HepG2 (cell line): Measurements from ENCODE around the gene PA2G4.

Source experiments
- BHLHE40 ChIP-seq: IDR thresholded peaks from 2 replicates; pipeline ENCODE4 v1.6.1; 2011; ENCODE audit warnings: low read length, improper control_type of control experiment
- HNF1A ChIP-seq, 2 experiments: sonication (generic) in 1 of 2; formaldehyde crosslinking in 1 of 2; IDR thresholded peaks; 2 replicates each; pipeline versions ENCODE4 v1.4.0 to v1.6.1; 2016 to 2020; ENCODE audit warnings: borderline replicate concordance in 1 of 2, low read depth in 1 of 2, mild to moderate bottlenecking in 1 of 2, missing genetic modification reagents in 1 of 2
- MAFK ChIP-seq, 2 experiments: IDR thresholded peaks in 1 of 2; conservative IDR thresholded peaks in 1 of 2; 2 replicates each; pipeline ENCODE4 v1.6.1; 2011; ENCODE audit warnings: improper control_type of control experiment in 2 of 2, low read length in 2 of 2
- POLR2A ChIP-seq, 2 experiments: IDR thresholded peaks; 2 replicates each; pipeline ENCODE4 v1.6.1; 2011; ENCODE audit warnings: low read depth in 2 of 2, low read length in 2 of 2, mild to moderate bottlenecking in 1 of 2, moderate library complexity in 1 of 2; ENCODE audit not compliant: insufficient read depth in 1 of 2
- RNF2 ChIP-seq: fragments of 450-650 bp; conservative IDR thresholded peaks from 2 replicates; pipeline ENCODE4 v1.6.1; 2016; ENCODE audit warnings: low read depth
- USF2 ChIP-seq, 2 experiments: sonication (generic) in 1 of 2; formaldehyde crosslinking in 1 of 2; IDR thresholded peaks; 2 replicates each; pipeline versions ENCODE4 v1.5.1 to v1.6.1; 2011 to 2020; ENCODE audit warnings: borderline replicate concordance in 1 of 2, low read depth in 1 of 2, low read length in 1 of 2, mild to moderate bottlenecking in 1 of 2, missing genetic modification reagents in 1 of 2, moderate library complexity in 1 of 2
- YY1 ChIP-seq: IDR thresholded peaks from 2 replicates; pipeline ENCODE4 v1.6.1; 2011; ENCODE audit warnings: low read length, low read depth, moderate library complexity, mild to moderate bottlenecking; ENCODE audit not compliant: insufficient read depth, insufficient replicate concordance
- ZNF737 ChIP-seq: sonication (generic); formaldehyde crosslinking; IDR thresholded peaks from 2 replicates; pipeline ENCODE4 v1.5.0; 2020; ENCODE audit warnings: missing genetic modification reagents, mild to moderate bottlenecking, borderline replicate concordance
- TF ChIP-seq, protein P1 (sequence below): sonication (generic); formaldehyde crosslinking; IDR thresholded peaks from 2 replicates; pipeline ENCODE4 v1.8.0; 2022; ENCODE audit warnings: low read depth, missing genetic modification reagents
- TF ChIP-seq, protein P2 (sequence below): sonication (generic); formaldehyde crosslinking; IDR thresholded peaks from 2 replicates; pipeline ENCODE4 v1.5.0; 2020; ENCODE audit warnings: mild to moderate bottlenecking, missing genetic modification reagents, moderate library complexity
- TF ChIP-seq, protein P3 (sequence below): IDR thresholded peaks from 2 replicates; pipeline ENCODE4 v1.6.1; 2016
- TF ChIP-seq, protein P4 (sequence below): fragments of 450-650 bp; IDR thresholded peaks from 2 replicates; pipeline ENCODE4 v1.6.1; 2017

DNA sequence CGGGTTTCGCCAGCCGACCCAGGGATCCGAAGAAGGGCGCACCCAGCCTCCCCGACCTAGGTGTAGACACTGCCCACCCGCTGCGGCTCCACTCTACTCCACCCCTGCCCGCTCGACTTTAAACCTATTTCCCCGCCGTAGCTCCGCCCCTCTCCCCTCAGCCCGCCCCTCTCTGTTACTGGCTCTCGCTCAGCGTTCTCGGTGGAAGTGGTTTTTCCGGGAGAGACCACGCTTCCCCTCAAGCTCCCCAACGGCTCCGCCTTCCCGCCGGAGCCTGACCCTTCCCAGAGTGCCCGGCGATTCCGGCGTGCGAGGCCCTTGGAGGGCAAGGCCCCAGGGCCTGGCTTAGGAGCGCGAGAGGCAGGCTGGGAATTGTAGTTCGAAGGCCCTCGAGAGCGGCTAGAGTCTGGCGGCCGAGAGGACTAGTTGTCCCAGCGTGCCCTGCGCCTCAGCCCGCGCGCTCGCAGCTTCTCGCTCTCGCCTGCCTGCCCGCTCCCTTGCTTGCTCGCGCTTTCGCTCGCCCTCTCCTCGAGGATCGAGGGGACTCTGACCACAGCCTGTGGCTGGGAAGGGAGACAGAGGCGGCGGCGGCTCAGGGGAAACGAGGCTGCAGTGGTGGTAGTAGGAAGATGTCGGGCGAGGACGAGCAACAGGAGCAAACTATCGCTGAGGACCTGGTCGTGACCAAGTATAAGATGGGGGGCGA, at the start of gene PA2G4:
- TF ChIP-seq ZNF737 (CRISPR knock-in tag) (0 out of 2 replicates have a peak, but pooled peaks have one; percentile 78), HNF1A (IDR thresholded peaks at IDR 0.05; ENCODE audit: low read depth) (no peak), HNF1A (CRISPR knock-in tag; IDR thresholded peaks at IDR 0.05; ENCODE audit: borderline replicate concordance) (peak; percentile 91), MAFK (conservative IDR thresholded peaks at IDR 0.05 in 1 of 2, IDR thresholded peaks at IDR 0.05 in 1 of 2; ENCODE audit: low read length in 2 of 2) (no peak), POLR2A (IDR thresholded peaks at IDR 0.05; ENCODE audit: insufficient read depth in 1 of 2, low read depth in 2 of 2, low read length in 2 of 2) (peak; percentile 91), YY1 (peak; percentile 73), USF2 (IDR thresholded peaks at IDR 0.05; ENCODE audit: low read depth, low read length) (no peak), USF2 (CRISPR knock-in tag; IDR thresholded peaks at IDR 0.05; ENCODE audit: borderline replicate concordance) (peak; percentile 72; the same call in 1 of the 2 replicates), BHLHE40 (peak; percentile 42), RNF2 (peak; percentile 92)
- TF ChIP-seq, protein P1, sequence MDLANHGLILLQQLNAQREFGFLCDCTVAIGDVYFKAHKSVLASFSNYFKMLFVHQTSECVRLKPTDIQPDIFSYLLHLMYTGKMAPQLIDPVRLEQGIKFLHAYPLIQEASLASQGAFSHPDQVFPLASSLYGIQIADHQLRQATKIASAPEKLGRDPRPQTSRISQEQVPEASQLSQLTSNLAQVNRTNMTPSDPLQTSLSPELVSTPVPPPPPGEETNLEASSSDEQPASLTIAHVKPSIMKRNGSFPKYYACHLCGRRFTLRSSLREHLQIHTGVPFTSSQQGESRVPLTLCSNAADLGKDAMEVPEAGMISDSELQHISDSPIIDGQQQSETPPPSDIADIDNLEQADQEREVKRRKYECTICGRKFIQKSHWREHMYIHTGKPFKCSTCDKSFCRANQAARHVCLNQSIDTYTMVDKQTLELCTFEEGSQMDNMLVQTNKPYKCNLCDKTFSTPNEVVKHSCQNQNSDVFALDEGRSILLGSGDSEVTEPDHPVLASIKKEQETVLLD (CRISPR knock-in tag): 0 out of 2 replicates have a peak, but pooled peaks have one; percentile 65
- TF ChIP-seq, protein P2, sequence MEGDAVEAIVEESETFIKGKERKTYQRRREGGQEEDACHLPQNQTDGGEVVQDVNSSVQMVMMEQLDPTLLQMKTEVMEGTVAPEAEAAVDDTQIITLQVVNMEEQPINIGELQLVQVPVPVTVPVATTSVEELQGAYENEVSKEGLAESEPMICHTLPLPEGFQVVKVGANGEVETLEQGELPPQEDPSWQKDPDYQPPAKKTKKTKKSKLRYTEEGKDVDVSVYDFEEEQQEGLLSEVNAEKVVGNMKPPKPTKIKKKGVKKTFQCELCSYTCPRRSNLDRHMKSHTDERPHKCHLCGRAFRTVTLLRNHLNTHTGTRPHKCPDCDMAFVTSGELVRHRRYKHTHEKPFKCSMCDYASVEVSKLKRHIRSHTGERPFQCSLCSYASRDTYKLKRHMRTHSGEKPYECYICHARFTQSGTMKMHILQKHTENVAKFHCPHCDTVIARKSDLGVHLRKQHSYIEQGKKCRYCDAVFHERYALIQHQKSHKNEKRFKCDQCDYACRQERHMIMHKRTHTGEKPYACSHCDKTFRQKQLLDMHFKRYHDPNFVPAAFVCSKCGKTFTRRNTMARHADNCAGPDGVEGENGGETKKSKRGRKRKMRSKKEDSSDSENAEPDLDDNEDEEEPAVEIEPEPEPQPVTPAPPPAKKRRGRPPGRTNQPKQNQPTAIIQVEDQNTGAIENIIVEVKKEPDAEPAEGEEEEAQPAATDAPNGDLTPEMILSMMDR (CRISPR knock-in tag): 0 out of 2 replicates have a peak, but pooled peaks have one; percentile 10
- TF ChIP-seq, protein P3, sequence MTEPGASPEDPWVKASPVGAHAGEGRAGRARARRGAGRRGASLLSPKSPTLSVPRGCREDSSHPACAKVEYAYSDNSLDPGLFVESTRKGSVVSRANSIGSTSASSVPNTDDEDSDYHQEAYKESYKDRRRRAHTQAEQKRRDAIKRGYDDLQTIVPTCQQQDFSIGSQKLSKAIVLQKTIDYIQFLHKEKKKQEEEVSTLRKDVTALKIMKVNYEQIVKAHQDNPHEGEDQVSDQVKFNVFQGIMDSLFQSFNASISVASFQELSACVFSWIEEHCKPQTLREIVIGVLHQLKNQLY: peak; percentile 36; the same call in 1 of the 2 replicates
- TF ChIP-seq, protein P4, sequence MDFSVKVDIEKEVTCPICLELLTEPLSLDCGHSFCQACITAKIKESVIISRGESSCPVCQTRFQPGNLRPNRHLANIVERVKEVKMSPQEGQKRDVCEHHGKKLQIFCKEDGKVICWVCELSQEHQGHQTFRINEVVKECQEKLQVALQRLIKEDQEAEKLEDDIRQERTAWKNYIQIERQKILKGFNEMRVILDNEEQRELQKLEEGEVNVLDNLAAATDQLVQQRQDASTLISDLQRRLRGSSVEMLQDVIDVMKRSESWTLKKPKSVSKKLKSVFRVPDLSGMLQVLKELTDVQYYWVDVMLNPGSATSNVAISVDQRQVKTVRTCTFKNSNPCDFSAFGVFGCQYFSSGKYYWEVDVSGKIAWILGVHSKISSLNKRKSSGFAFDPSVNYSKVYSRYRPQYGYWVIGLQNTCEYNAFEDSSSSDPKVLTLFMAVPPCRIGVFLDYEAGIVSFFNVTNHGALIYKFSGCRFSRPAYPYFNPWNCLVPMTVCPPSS: no peak
